GM12891 (cell line): Measurements from ENCODE around the gene DAB1.

ENCODE experiments used
- PAX5 ChIP-seq: IDR thresholded peaks from 2 replicates; pipeline ENCODE4 v1.6.1; 2011; ENCODE audit warnings: low read length, moderate library complexity, mild to moderate bottlenecking; ENCODE audit not compliant: insufficient read depth, severe bottlenecking
- POLR2A ChIP-seq: IDR thresholded peaks from 2 replicates; pipeline ENCODE4 v1.6.1; 2011; ENCODE audit warnings: low read depth, low read length, control low read depth
- POLR2AphosphoS5 ChIP-seq: IDR thresholded peaks from 2 replicates; pipeline ENCODE4 v1.6.1; 2011; ENCODE audit warnings: low read depth, low read length, control low read depth
- POU2F2 ChIP-seq: IDR thresholded peaks from 2 replicates; pipeline ENCODE4 v1.6.1; 2011; ENCODE audit warnings: low read depth, mild to moderate bottlenecking, control low read depth, low read length, moderate library complexity
- SPI1 ChIP-seq: IDR thresholded peaks from 2 replicates; pipeline ENCODE4 v1.6.1; 2011; ENCODE audit warnings: low read depth, low read length, control low read depth
- TAF1 ChIP-seq: IDR thresholded peaks from 2 replicates; pipeline ENCODE4 v1.6.1; 2011; ENCODE audit warnings: low read depth, low read length, control low read depth

DNA sequence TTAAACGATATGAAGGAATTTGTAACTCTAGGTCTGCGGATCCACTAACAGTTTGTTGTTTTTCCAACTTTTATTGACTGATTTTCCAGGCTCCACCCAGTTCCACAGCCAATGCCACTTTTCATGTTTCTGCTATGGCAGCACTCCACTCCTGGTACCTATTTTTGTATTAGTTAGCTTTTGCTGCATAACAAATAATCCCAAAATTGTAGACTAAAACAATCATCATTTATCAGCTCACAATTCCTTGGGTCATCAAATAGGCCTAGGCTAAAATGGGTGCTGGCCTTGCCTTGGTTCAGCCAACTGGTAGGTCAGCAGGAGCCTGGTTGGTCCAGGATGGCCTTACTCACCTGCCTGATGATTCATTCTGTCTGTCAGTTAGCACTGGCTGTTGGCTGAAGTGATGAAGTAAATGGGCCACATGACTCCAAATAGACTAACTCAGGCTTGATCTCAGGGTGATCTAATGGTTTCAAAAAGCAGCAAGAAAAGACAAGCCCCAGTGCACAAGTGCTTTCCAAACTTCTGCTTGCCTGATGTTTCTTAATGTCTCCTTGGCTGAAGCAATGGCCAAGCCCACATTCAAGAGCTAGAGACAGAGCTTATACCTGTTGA is 454.9 kb downstream of the DAB1 start:
- TF ChIP-seq POLR2AphosphoS5 (no peak), POLR2A (no peak), PAX5 (no peak), TAF1 (no peak), SPI1 (no peak), POU2F2 (no peak)
